NCI-H446 treated with DMSO at 0.1 percent for 48 hours (cell line): ENCODE data around the gene PNKD.
A peak's percentile ranks its signal among the peaks of the same experiment; 100 is the strongest.
"Not testable (repeated sequence)": the region's sequence is repeated elsewhere in the genome, so short reads cannot be mapped to it uniquely, and the experiment has no call there.

ENCODE experiments used
- DNase-seq: peaks from one replicate; lab custom pipeline; 2025; lab: John Stamatoyannopoulos, UW

Gene PNKD

GRCh38 chr2:218291318-218292047, 21.2 kb downstream of the PNKD start:
- DNase-seq: no peak

DNA sequence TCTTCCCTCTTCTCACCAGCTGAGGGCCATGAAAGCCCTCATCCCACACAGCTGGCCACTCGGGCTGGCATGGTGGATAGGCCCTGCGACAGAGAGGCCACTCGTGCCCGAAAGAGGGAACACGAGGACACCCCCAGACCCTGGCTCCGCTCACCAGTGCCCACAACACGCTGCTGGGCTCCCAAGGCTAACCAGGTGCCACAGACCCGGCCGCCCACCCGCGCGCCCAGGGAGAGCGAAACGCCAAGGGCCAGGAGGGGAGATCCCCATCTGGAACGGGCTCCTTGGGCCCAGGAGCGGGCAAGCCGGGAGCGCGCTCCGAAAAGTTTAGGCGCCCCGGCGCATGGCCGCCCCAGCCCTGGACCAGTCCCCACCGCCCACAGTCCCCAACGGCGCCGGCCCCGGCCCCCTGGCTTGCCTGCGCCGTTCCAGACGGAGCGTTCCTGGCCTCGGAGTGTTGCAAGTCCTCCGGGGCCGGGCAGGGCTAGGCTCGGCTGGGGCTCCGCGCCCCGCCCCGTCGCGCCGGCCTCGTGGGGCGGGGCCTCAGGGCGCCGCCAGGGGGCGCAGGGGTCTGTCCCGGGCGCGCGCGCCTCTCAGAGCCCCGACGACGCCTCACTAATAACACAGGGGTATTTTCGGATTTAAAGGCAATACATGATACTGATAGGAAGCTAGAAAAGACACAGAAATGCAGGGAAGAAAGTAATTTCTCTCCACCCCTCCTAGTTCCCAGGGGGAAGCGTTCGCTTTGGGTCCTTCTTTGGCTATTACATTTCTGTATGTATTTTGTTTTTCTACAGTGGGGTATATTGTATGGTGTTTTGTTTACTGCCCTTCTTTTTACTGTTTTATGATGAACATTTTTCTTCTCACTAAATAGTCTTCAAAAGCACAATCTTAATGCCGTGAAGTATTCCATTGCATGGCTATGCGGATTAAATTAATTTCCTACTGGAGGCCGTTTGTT, 22.0 kb downstream of the PNKD start, which contains the start of gene TMBIM1:
Gene TMBIM1 (minus strand): TSS at position 456 of the 967 bp plus-strand sequence. CDS start 10,362 bp downstream, outside the sequence.
- no peak for DNase-seq

GRCh38 chr2:218293715-218294429, 23.6 kb downstream of the PNKD start:
- no peak for DNase-seq

- no peak for DNase-seq
Measured at GRCh38 chr2:218294430-218295022, 24.2 kb downstream of the PNKD start.

DNA sequence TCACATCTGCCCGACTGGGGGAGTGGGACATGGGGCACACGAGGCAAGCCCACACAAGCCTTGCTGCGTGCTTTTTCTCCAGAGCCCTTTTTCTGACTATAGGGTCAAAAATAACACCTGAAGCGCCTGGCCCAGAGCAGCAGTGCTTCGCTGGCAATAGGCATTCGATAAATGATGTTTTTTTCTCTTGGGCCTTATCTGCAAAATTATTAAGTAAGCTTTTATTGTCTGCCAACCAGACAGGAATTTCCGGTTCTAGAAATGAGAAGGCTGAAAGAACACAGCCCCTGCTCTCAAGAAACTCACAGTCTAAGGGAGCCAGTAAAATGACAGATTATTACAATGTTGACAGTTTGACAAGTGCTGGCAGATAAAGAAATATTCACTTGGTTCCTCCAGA, 24.7 kb downstream of the PNKD start:
- no peak for DNase-seq

GRCh38 chr2:218296200-218296599, 25.9 kb downstream of the PNKD start:
- no peak for DNase-seq

DNA sequence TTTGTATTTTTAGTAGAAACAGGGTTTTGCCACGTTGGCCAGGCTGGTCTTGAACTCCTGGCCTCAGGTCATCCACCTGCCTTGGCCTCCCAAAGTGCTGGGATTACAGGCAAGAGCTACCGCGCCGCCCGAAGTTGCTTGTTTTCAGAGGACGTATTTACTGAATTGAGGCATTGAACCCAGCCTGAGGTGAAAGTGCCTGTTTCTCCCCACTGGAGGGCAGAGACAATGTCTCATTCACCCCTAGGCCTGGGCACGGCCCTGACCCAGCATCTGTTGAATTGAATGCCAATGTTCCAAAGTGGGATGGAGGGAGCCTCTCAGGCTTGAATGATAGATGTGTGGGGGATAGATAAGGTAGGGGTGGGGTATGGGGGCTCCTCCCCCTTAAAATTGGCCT, 26.5 kb downstream of the PNKD start:
- DNase-seq: no peak

- DNase-seq: no peak
Measured at GRCh38 chr2:218298314-218298875, 28.1 kb downstream of the PNKD start.

DNA sequence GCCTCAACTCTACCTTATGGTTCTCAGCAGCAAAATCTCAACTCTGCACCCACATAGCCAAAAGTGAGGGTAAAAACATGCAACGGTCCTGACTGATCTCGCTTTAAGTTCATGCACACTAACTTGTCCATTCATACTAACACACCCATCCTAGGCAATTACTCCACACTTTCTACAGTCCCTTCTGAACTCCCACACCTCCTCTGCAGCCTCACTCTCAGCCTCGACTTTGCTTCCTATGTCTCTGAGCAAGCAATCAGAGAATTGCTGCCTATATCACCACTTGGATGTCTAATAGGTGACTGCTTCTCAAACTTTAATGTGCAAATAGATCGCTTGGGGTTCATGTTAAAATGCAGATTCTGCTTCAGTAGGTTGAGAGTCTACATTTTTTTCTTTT, 29.8 kb downstream of the PNKD start:
- no peak for DNase-seq

GRCh38 chr2:218301176-218301819, 31.0 kb downstream of the PNKD start:
- DNase-seq: peak; percentile 43

DNA sequence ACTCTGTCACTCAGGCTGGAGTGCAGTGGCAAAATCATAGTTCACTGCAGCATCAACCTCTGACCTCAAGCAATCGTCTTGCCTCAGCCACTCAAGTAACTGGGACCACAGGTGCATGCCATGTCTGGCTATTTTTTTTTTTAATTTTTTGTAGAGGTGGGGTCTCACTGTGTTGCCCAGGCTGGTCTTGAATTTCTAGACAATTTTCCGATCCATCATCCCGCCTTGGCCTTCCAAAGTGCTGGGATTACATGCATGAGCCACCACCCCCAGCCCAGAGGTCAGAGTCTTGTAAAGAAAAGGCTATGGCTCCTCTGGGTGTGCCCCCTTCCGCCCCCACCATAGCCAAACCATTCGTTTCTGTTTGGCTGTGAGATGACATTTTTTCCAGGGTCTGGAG, 35.1 kb downstream of the PNKD start:
- DNase-seq: no peak

DNA sequence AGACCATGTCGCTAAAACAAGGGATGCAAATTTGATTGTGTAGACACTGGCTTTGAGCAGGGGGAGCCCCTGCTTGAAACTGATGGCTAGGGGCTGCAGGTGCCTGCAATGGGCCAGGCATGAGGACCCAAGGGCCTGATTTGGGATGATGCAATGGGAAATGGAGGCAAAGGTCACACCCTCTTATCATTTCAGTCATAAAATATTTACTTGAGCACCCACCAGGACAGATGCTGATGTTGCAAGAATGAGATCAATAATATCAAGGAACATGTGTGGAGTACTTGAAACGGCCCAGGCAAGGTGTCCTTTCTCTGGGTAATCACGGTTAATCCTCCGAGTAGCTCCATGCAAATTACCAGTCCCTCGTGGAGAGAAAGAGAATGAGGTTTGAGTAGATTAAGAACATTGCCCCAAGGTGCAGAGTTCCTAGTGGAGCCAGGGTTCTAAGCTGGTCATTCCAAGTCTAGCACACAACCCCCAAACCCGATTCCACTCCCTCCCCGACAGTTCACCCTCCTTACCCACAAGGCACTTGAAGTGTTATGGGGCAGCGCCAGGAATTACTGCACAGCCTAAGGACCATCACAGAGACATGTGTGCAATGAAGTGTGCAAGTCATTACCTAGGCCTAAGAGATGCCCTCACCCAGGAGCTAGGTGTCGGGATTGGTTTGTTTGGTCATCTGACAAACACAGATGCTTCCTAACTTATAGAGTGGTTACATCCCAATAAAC, 36.0 kb downstream of the PNKD start:
- no peak for DNase-seq

- no peak for DNase-seq
Measured at GRCh38 chr2:218307415-218308090, 37.2 kb downstream of the PNKD start.

DNA sequence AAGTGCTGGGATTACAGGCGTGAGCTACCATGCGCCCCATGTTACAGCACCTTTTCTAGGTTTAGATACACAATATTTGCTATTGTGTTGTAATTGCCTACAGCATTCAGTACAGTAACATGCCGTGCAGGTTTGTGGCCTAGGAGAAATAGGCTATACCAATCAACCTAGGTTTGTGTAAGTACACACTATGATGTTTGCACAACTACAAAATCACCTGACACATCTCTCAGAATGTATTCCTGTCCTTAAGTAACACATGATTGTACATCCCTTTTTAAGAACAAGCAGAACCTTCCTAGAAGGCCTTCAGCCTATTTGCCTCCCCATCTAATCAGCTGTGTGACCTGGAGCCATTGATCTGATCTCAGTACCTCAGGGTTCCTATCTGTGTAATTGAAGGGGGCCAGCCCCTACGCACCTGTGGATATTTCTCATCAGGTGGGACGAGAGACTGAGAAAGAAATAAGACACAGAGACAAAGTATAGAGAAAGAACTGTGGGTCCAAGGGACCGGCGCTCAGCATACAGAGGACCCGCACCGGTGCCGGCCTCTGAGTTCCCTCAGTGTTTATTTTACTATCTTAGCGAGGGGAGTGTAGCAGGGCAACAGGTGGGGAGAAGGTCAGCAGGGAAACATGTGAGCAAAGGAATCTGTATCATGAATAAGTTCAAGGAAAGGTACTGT, 40.7 kb downstream of the PNKD start:
- DNase-seq: no peak

GRCh38 chr2:218311541-218312266, 41.4 kb downstream of the PNKD start:
- DNase-seq: not testable (repeated sequence)

- no peak for DNase-seq
Measured at GRCh38 chr2:218312267-218312756, 42.0 kb downstream of the PNKD start.

DNA sequence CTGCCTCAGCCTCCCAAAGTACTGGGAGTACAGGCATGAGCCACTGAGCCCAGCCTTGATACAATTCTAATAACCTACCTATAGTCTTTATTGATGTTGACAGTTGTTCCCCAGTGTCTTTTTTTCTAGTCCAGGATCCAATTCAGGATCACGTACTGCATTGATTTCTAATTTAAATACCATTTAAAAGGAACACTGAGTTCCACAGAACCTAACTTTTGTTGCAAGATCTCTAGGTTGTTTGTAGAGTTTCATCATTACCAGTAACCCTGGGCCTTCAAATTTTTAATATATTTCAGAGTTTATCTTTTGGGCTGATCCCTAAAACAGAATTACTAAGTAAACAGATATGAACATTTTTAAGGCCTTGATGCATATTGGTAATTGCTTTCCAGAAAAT, 43.0 kb downstream of the PNKD start:
- no peak for DNase-seq

GRCh38 chr2:218314764-218315163, 44.4 kb downstream of the PNKD start:
- not testable (repeated sequence) for DNase-seq
